Fibroblast of lung (primary cell): ENCODE measurements around the gene MAS1L.

Experiments
- EZH2 ChIP-seq: IDR thresholded peaks from 2 replicates; pipeline ENCODE4 v1.5.1; 2012; ENCODE audit warnings: low read length, control low read depth, mild to moderate bottlenecking; ENCODE audit errors: missing control alignments
- TF ChIP-seq, protein P1 (sequence below), 2 donors: IDR thresholded peaks in 1 of 2; conservative IDR thresholded peaks in 1 of 2; 1 replicate in 1 of 2; 2 replicates in 1 of 2; pipeline ENCODE4 v1.5.1; 2011 to 2012; ENCODE audit warnings: low read length in 2 of 2, control low read depth in 1 of 2, inconsistent platforms in 1 of 2, low read depth in 1 of 2, mild to moderate bottlenecking in 1 of 2

DNA sequence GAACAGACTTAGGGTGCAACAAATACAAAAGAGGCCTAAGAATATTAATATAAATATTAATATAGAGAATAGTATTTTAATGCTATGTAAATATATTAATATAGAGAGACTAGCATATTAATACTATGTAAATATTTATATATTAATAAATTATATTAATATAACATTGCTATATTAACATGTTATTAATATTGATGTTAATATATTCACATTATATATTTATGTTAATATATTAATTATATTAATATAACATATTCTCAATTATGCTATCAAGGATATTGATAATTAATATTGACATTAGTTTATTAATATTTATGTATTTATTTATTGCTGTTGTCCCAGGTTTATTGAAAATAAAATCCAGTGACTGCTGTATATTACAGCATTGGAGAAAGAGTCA lies 1.1 kb upstream of the MAS1L start:
- TF ChIP-seq, protein P1, sequence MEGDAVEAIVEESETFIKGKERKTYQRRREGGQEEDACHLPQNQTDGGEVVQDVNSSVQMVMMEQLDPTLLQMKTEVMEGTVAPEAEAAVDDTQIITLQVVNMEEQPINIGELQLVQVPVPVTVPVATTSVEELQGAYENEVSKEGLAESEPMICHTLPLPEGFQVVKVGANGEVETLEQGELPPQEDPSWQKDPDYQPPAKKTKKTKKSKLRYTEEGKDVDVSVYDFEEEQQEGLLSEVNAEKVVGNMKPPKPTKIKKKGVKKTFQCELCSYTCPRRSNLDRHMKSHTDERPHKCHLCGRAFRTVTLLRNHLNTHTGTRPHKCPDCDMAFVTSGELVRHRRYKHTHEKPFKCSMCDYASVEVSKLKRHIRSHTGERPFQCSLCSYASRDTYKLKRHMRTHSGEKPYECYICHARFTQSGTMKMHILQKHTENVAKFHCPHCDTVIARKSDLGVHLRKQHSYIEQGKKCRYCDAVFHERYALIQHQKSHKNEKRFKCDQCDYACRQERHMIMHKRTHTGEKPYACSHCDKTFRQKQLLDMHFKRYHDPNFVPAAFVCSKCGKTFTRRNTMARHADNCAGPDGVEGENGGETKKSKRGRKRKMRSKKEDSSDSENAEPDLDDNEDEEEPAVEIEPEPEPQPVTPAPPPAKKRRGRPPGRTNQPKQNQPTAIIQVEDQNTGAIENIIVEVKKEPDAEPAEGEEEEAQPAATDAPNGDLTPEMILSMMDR (conservative IDR thresholded peaks at IDR 0.05 in 1 of 2, IDR thresholded peaks at IDR 0.05 in 1 of 2; ENCODE audit: low read depth in 1 of 2, low read length in 2 of 2), result no peak
- TF ChIP-seq EZH2, result no peak
